HEK293 (cell line): ENCODE results near the gene EML6.

Experiments
- KLF9 ChIP-seq: fragments of 450-650 bp; formaldehyde crosslinking; IDR thresholded peaks from 2 replicates; pipeline ENCODE4 v1.5.1; 2016; ENCODE audit warnings: missing biosample characterization, missing genetic modification characterization, low read depth
- YY1 ChIP-seq: fragments of 450-650 bp; formaldehyde crosslinking; IDR thresholded peaks from 2 replicates; pipeline ENCODE4 v1.5.1; 2018; ENCODE audit warnings: missing biosample characterization, missing genetic modification characterization
- ZNF132 ChIP-seq: fragments of 450-650 bp; formaldehyde crosslinking; IDR thresholded peaks from 2 replicates; pipeline ENCODE4 v1.5.1; 2017; ENCODE audit warnings: missing biosample characterization, missing genetic modification characterization, borderline replicate concordance
- ZNF2 ChIP-seq: fragments of 450-650 bp; formaldehyde crosslinking; IDR thresholded peaks from 2 replicates; pipeline ENCODE4 v1.5.1; 2016; ENCODE audit warnings: missing biosample characterization, missing genetic modification characterization
- TF ChIP-seq, protein P1 (sequence below): fragments of 450-650 bp; formaldehyde crosslinking; IDR thresholded peaks from 2 replicates; pipeline ENCODE4 v1.5.1; 2016; ENCODE audit warnings: missing biosample characterization, missing genetic modification characterization
- TF ChIP-seq, protein P2 (sequence below): fragments of 450-650 bp; formaldehyde crosslinking; IDR thresholded peaks from 2 replicates; pipeline ENCODE4 v1.5.1; 2016; ENCODE audit warnings: missing biosample characterization, missing genetic modification characterization

DNA sequence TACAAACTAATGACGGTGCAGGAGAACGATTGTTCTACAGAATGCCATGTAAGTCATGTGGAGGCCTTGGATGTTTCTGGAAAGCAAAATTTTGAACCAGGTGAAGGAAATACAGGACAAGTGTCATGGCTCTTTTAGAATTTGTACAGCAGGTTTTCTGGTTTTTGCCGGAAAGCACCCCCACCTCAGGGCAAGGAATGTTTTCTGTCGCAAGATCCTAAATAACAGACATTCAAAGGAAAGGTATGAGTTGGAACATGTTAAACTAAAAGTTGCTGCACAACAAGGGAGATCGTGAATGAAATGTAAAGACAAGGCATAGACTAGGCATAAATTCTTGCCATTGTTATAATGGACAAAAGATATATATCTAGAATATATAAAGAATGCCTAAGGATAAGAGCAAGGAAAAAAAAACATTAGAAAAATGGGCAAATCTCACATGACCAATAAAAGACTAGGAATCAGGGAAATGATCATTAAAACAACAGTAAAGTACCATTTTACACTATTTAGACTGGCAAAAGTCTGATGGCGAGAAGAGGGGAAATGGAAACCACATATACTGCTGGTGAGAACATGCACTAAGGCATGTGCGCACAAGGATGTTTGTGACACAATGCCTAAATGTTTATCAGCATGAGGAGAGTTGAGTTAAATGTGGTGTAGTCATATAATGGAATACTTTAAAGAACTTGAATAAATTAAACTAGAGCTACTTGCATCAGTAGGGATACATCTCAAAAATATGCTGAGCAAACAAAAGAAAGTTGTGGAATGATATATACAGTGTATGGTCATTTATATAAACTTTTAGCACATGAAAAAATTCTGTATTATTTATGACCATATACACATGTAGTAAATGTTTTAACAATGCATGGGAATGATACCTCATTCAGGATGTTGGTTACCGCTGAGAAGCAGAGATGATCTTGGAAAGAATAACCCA, 127.0 kb downstream of the EML6 start:
- TF ChIP-seq KLF9 (no peak), ZNF132 (tag by site-specific recombination) (no peak), ZNF2 (no peak), YY1 (tag by site-specific recombination) (no peak)
- TF ChIP-seq, protein P1, sequence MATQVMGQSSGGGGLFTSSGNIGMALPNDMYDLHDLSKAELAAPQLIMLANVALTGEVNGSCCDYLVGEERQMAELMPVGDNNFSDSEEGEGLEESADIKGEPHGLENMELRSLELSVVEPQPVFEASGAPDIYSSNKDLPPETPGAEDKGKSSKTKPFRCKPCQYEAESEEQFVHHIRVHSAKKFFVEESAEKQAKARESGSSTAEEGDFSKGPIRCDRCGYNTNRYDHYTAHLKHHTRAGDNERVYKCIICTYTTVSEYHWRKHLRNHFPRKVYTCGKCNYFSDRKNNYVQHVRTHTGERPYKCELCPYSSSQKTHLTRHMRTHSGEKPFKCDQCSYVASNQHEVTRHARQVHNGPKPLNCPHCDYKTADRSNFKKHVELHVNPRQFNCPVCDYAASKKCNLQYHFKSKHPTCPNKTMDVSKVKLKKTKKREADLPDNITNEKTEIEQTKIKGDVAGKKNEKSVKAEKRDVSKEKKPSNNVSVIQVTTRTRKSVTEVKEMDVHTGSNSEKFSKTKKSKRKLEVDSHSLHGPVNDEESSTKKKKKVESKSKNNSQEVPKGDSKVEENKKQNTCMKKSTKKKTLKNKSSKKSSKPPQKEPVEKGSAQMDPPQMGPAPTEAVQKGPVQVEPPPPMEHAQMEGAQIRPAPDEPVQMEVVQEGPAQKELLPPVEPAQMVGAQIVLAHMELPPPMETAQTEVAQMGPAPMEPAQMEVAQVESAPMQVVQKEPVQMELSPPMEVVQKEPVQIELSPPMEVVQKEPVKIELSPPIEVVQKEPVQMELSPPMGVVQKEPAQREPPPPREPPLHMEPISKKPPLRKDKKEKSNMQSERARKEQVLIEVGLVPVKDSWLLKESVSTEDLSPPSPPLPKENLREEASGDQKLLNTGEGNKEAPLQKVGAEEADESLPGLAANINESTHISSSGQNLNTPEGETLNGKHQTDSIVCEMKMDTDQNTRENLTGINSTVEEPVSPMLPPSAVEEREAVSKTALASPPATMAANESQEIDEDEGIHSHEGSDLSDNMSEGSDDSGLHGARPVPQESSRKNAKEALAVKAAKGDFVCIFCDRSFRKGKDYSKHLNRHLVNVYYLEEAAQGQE (tag by site-specific recombination): no peak
- TF ChIP-seq, protein P2, sequence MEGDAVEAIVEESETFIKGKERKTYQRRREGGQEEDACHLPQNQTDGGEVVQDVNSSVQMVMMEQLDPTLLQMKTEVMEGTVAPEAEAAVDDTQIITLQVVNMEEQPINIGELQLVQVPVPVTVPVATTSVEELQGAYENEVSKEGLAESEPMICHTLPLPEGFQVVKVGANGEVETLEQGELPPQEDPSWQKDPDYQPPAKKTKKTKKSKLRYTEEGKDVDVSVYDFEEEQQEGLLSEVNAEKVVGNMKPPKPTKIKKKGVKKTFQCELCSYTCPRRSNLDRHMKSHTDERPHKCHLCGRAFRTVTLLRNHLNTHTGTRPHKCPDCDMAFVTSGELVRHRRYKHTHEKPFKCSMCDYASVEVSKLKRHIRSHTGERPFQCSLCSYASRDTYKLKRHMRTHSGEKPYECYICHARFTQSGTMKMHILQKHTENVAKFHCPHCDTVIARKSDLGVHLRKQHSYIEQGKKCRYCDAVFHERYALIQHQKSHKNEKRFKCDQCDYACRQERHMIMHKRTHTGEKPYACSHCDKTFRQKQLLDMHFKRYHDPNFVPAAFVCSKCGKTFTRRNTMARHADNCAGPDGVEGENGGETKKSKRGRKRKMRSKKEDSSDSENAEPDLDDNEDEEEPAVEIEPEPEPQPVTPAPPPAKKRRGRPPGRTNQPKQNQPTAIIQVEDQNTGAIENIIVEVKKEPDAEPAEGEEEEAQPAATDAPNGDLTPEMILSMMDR (tag by site-specific recombination): no peak
